ENCODE data around the gene VSTM2L. TPM values are rescaled to one million over a fixed set of nuclear protein-coding genes. Genes with fewer than 3 reads are reported as not detected.
A peak's percentile ranks its signal among the peaks of the same experiment; 100 is the strongest.

The VSTM2L gene
- total RNA-seq, 1 donor from 2014 or later: 12.9 TPM

DNA sequence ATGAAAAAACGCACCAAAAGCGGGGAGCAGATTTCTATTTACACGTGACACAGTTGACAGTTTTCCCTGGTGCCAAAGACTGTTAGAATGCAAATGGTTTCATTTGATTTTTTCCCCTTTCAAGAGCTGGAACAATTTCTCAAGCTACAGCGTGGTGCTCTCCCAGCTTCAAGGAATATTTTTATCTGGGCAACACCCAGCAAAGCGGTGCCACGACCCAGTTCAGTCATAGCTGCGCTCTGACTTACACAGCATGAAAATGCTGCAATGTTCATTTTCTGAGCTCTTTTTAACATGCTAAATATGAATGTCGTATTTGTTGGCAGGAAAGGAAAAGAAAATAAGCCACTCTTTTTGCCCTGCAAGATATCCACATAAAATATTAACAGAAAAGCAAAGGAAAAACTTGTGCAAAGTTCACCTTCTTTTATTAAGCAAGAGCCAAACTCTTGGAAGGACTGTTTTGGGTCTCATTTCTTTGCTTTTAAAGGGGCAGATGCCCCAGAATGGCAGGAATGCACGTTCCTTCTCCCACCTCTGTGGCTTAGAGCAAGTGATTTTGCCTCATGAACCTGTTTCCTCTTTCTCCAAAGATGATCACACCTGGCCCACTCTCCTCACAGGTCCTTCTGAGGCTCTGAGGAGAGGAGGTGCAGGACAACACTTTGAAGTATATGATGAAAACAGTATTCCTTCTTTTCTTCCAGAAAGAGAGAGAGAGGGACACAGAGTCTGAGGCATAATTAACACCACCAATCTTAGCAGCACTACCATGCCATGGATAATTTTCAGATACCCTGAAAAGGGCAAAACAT is 83.3 kb downstream of the VSTM2L start:
- intact Hi-C loops (cut with DNase I): no loop called here
- Histone ChIP-seq H3K36me3 (peaks cover 22% of the 10 kb centered on the region), H3K4me1 (peaks cover 51% of the 10 kb centered on the region), H3K4me3 (no peak overlapping the region), H3K27ac (peak overlapping the region; percentile 82), H3K9me3 (no peaks in the 10 kb centered on the region), H3K27me3 (no peaks in the 10 kb centered on the region)
- ATAC-seq (no peak), DNase-seq (no peak)
- TF ChIP-seq, protein P1, sequence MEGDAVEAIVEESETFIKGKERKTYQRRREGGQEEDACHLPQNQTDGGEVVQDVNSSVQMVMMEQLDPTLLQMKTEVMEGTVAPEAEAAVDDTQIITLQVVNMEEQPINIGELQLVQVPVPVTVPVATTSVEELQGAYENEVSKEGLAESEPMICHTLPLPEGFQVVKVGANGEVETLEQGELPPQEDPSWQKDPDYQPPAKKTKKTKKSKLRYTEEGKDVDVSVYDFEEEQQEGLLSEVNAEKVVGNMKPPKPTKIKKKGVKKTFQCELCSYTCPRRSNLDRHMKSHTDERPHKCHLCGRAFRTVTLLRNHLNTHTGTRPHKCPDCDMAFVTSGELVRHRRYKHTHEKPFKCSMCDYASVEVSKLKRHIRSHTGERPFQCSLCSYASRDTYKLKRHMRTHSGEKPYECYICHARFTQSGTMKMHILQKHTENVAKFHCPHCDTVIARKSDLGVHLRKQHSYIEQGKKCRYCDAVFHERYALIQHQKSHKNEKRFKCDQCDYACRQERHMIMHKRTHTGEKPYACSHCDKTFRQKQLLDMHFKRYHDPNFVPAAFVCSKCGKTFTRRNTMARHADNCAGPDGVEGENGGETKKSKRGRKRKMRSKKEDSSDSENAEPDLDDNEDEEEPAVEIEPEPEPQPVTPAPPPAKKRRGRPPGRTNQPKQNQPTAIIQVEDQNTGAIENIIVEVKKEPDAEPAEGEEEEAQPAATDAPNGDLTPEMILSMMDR (IDR thresholded peaks at IDR 0.05): no peak

DNA sequence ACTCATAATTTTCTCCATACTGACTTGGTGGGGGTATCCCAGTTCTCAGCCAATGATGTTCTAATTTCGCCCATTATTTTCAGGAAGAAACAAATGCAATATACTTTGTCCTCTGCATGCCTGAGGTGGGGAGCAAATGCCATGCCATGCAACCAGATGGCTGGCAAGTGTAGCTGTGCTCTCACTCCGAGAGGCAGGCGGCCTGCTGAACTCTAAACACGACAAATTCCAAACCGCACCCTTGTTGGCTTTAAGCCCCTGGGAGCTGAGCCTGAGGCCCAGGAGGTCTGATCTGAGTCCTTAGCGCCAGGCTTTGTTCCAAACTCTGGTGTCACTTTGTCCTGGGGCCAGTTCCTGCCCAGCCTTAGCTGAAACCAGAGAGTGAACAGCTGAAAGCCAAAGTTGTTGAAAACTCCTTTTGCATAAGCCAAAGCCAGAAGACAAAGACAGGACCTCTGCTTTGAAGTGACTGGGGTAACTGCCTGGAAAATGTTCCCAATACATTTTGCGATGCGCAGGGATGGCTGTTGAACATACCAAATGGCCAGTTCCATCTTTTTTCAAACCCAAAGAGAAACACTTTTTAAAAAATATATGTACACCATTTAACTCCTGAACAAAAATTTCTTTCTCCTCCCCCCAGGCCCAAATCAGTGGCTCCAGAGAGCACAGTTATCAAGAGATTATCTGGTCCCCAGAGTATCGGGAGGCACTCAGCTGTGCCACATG is 84.1 kb downstream of the VSTM2L start:
- ATAC-seq (peak; percentile 80), DNase-seq (peak; percentile 84)
- peak overlapping the region; percentile 82 for H3K27ac ChIP-seq
- no peaks in the 10 kb centered on the region for H3K27me3 ChIP-seq
- TF ChIP-seq, protein P1 (IDR thresholded peaks at IDR 0.05): no peak
- intact Hi-C loops (cut with DNase I): no loop called here
- peaks cover 14% of the 10 kb centered on the region for H3K36me3 ChIP-seq
- H3K9me3 ChIP-seq: no peaks in the 10 kb centered on the region
- H3K4me3 ChIP-seq: no peak overlapping the region
- peaks cover 59% of the 10 kb centered on the region for H3K4me1 ChIP-seq

DNA sequence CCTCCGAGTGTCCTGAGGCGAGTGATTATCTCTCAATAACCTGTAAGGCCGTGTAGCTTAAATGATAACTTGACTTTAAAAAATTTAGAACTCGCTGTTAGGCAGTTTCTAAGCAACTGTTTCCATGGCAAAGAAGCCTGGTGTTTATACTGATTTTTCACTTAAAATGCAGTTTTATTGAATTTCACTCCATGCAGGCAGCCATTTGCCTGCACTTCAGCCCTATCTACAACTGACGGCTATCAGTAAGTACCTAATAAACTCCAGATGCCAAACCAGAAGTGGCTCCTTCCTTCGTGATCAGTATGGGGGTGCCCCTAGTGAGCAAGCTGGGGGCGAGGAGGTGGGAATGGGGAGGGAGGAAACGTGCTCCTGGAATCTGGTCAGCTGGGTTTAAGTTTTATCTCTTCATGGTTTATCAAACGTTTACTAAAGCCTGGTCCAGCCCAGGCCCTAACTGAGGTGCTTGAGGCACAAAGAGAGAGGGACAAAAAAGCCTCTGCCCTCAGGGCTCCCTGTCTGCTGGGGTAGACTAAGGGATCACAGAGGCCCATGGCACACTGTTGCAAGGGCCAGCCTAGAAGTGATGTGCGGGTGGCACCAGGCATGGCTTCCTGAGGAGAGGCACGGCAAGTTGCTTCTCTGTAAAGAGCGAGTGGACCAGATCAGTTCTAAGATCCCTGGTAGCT is 84.8 kb downstream of the VSTM2L start:
- intact Hi-C loops (cut with DNase I): no loop called here
- ATAC-seq (no peak), DNase-seq (no peak)
- Histone ChIP-seq H3K36me3 (peaks cover 11% of the 10 kb centered on the region), H3K4me3 (no peak overlapping the region), H3K4me1 (peaks cover 66% of the 10 kb centered on the region), H3K27ac (peak overlapping the region; percentile 74), H3K27me3 (no peaks in the 10 kb centered on the region), H3K9me3 (no peaks in the 10 kb centered on the region)
- TF ChIP-seq, protein P1 (IDR thresholded peaks at IDR 0.05): no peak

DNA sequence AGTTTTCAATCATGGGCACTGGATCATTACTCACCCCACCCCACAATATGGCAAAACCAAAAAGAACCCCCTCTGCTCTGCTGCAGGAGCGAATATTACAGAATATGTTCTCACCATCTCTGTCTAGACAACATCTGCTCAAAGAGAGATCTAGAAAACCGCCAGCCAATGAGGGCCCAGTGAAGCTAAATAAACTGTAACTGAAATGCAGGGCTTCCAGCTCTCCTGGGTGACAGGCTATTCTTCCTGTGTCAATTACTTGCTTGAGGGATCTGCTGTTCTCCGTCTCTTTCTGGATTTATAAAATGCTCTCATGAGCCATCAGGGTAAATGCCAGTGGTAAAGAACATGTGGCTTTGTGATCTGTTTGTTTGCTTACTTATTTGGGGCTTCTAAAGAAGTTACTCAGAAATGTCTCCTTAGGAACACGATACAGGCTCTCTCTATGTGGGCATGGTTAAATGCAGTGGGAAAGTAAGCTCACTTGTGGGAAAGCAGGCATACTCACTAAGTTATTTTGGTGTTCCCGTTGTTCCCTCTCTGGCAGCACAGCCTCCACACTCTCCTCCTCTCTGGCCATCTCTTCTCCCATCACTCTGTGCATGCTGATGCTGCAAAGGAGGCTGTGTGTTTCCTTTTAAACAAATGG is 85.5 kb downstream of the VSTM2L start:
- Histone ChIP-seq H3K36me3 (peaks cover 7% of the 10 kb centered on the region), H3K27ac (peak overlapping the region; percentile 74), H3K27me3 (no peaks in the 10 kb centered on the region), H3K4me1 (peaks cover 71% of the 10 kb centered on the region), H3K9me3 (no peaks in the 10 kb centered on the region), H3K4me3 (no peak overlapping the region)
- TF ChIP-seq, protein P1 (IDR thresholded peaks at IDR 0.05): no peak
- DNase-seq (no peak), ATAC-seq (no peak)
- intact Hi-C loops (cut with DNase I): no loop called here

DNA sequence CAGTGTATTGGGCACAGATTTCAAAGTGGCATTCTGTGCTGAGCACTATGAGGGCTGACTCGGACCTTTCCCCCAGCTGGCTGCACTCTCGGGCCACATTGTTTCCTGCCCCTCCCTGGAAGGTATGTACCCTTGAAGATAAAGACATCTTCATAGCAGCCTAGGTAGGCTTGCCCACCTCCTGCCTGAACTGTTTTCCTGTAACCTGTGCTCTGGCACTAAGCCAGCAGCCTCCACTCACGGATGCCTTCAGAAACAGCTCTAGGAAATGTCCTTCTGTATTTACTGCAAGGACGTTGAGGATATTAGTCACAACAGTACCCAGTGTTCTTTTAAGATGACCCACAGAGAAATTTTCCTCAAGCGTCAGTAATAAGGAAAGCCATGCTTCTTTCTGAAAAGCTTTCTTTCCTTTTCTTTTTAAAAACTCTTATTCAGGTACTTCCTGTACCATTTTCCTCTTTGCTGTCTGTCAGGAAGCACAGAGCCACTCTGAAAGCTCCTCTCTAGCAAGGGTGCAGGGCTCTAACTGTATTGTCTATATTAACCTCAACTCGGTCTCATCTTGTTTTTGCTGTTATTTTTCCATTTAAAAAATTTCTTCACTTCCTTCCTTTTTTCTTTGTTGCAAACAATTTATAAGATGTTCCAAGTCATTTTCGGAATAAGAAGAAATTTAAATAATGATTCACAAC is 86.8 kb downstream of the VSTM2L start:
- Histone ChIP-seq H3K27me3 (no peaks in the 10 kb centered on the region), H3K4me1 (peaks cover 74% of the 10 kb centered on the region), H3K4me3 (no peak overlapping the region), H3K9me3 (no peaks in the 10 kb centered on the region), H3K27ac (peak overlapping the region; percentile 74), H3K36me3 (peaks cover 5% of the 10 kb centered on the region)
- peak; percentile 75 for ATAC-seq
- intact Hi-C loops (cut with DNase I): no loop called here
- peak; percentile 78 for DNase-seq
- TF ChIP-seq, protein P1 (IDR thresholded peaks at IDR 0.05): no peak
